Measurements from ENCODE around the gene MAGEA11.

GRCh38 chrX:149681182-149681581 is 30.7 kb upstream of the MAGEA11 start:
- TF ChIP-seq FOXA1 (IDR thresholded peaks at IDR 0.05; ENCODE audit: borderline replicate concordance) (no peak), CHCHD3 (CRISPR knock-in tag; IDR thresholded peaks at IDR 0.05) (no peak), SIN3A (IDR thresholded peaks at IDR 0.05; ENCODE audit: borderline replicate concordance in 2 of 2, control insufficient read depth in 1 of 2, low read depth in 2 of 2, low read length in 2 of 2) (no peak), TFE3 (CRISPR knock-in tag; IDR thresholded peaks at IDR 0.05) (no peak), USF1 (CRISPR knock-in tag; IDR thresholded peaks at IDR 0.05) (no peak), THAP7 (CRISPR knock-in tag; IDR thresholded peaks at IDR 0.05) (no peak), MYC (IDR thresholded peaks at IDR 0.05; ENCODE audit: low read depth, low read length) (no peak), MYC (CRISPR knock-in tag; IDR thresholded peaks at IDR 0.05; ENCODE audit: borderline replicate concordance, low read depth) (no peak), ETV6 (IDR thresholded peaks at IDR 0.05; ENCODE audit: borderline replicate concordance in 1 of 2, low read depth in 2 of 2, low read length in 1 of 2) (no peak), ETV6 (CRISPR knock-in tag; IDR thresholded peaks at IDR 0.05; ENCODE audit: borderline replicate concordance) (no peak), POLR2G (IDR thresholded peaks at IDR 0.05; ENCODE audit: low read depth, low read length) (no peak), ZBTB7A (IDR thresholded peaks at IDR 0.05; ENCODE audit: borderline replicate concordance, control insufficient read depth, low read depth, low read length) (no peak)

All from K562 (cell line).